Measurements from ENCODE around the gene PHF19. TPM values are rescaled to one million over a fixed set of nuclear protein-coding genes. Genes with fewer than 3 reads are reported as not detected.

Gene PHF19
- polyA plus RNA-seq, 3 donors = 12.6 to 61.0 (median 12.7) TPM

DNA sequence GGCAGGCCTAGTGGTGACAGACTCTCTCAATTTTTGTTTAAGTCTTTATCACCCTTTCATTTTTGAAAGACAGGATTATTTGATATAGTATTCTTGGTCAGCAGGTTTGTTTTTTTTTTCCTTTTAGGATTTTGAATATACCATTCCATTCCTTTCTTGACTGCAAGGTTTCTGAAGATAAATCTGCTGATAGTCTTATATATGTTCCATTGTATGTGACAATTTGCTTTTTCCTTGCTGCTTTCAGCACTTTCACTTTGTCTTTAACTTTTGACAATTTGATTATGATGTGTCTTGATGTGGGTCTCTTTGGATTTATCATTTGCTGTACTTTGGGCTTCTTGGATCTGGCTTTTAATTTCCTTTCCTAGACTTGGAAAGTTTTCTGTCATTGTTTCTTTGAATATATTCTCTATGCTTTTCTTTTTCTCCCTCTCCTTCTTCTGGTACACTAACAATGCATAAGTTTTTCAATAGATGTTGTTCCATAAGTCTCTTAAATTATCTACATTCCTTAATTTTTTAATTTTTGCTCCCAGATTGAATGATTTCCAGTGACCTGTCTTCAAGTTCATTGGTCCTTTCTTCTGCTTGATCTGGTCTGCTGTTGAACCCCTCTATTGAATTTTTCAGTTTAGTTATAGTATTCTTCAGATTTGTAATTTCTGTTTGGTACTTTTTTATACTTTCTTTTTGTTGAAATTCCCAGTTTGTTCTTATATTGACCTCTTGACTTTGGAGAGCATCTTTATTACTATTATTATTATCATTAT is 69.2 kb downstream of the PHF19 start:
- H3K9me3 ChIP-seq (replicated peaks in 1 of 2; ENCODE audit: control insufficient read depth in 1 of 2, insufficient read depth in 1 of 2, low read length in 2 of 2) = peaks cover 34 to 36% of the 10 kb centered on the region in 2 donors
- intact Hi-C loops (cut with micrococcal nuclease) = no loop called here
- no peaks in the 10 kb centered on the region for H3K27me3 ChIP-seq (ENCODE audit: control insufficient read depth in 2 of 2, insufficient read depth in 2 of 2, low read length in 2 of 2)
- H3K27me3 Mint-ChIP-seq (ENCODE audit: low read depth in 3 of 3) = peaks cover 0 to 2% (median 1%) of the 10 kb centered on the region in 3 donors
- DNase-seq = no peak
- no peak overlapping the region for H3K4me2 ChIP-seq (replicated peaks; ENCODE audit: extremely low read depth, low read length, poor library complexity, severe bottlenecking)
- H3K4me1 ChIP-seq (ENCODE audit: control insufficient read depth in 1 of 2, insufficient read depth in 2 of 2, low read length in 2 of 2) = no peaks in the 10 kb centered on the region
- H2AFZ ChIP-seq (ENCODE audit: insufficient read depth, low read depth, low read length, poor library complexity, severe bottlenecking) = no peak overlapping the region
- H3K4me3 Mint-ChIP-seq = no peak overlapping the region
- no peaks in the 10 kb centered on the region for H4K20me1 ChIP-seq (ENCODE audit: insufficient read depth, low read length)
- no peaks in the 10 kb centered on the region for H3K4me1 Mint-ChIP-seq
- H3K27ac Mint-ChIP-seq = no peak overlapping the region
- peaks cover 0 to 3% of the 10 kb centered on the region in 2 donors for H3K36me3 Mint-ChIP-seq
- H3K9me3 Mint-ChIP-seq = peaks cover 28 to 62% (median 37%) of the 10 kb centered on the region in 7 donors
- H3K27ac ChIP-seq (ENCODE audit: low read depth in 1 of 2, low read length in 2 of 2) = no peak overlapping the region
- H3K4me3 ChIP-seq (replicated peaks in 1 of 3; ENCODE audit: low read depth in 2 of 3, low read length in 3 of 3) = no peak overlapping the region
- TF ChIP-seq, protein P1, sequence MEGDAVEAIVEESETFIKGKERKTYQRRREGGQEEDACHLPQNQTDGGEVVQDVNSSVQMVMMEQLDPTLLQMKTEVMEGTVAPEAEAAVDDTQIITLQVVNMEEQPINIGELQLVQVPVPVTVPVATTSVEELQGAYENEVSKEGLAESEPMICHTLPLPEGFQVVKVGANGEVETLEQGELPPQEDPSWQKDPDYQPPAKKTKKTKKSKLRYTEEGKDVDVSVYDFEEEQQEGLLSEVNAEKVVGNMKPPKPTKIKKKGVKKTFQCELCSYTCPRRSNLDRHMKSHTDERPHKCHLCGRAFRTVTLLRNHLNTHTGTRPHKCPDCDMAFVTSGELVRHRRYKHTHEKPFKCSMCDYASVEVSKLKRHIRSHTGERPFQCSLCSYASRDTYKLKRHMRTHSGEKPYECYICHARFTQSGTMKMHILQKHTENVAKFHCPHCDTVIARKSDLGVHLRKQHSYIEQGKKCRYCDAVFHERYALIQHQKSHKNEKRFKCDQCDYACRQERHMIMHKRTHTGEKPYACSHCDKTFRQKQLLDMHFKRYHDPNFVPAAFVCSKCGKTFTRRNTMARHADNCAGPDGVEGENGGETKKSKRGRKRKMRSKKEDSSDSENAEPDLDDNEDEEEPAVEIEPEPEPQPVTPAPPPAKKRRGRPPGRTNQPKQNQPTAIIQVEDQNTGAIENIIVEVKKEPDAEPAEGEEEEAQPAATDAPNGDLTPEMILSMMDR (IDR thresholded peaks at IDR 0.05) = no peak
- H3K79me2 ChIP-seq (ENCODE audit: insufficient read depth, low read length) = no peaks in the 10 kb centered on the region
- no peak overlapping the region for H3K9ac ChIP-seq (ENCODE audit: insufficient read depth, low read length, poor library complexity, severe bottlenecking)
- H3K36me3 ChIP-seq (replicated peaks in 1 of 2; ENCODE audit: control insufficient read depth in 1 of 2, insufficient read depth in 2 of 2, low read length in 2 of 2) = no peaks in the 10 kb centered on the region

Other genes with a start within 250 kb of the PHF19 start
- 10 to 100 TPM; 45.0 to 92.8 (median 89.7) TPM for gene MEGF9, start 162.7 kb downstream of the PHF19 start, polyA plus RNA-seq
- gene FBXW2, start 83.8 kb downstream of the PHF19 start, polyA plus RNA-seq = 10 to 100 TPM; 20.0 to 30.8 (median 28.9) TPM
- gene PSMD5, start 34.3 kb downstream of the PHF19 start, polyA plus RNA-seq = 10 to 100 TPM; 10.0 to 20.9 (median 10.7) TPM
- gene TRAF1, start 49.6 kb upstream of the PHF19 start, polyA plus RNA-seq = 10 to 100 TPM in 1 of 3 donors, under 1 TPM in 2; 0.15 to 22.8 (median 0.74) TPM
- gene C5, start 173.1 kb upstream of the PHF19 start, polyA plus RNA-seq = 1 to 10 TPM in 2 of 3 donors, under 1 TPM in 1; 0.66 to 3.5 (median 1.2) TPM
- gene CNTRL, start 197.8 kb upstream of the PHF19 start, polyA plus RNA-seq = 10 to 100 TPM in 1 of 3 donors, 1 to 10 TPM in 2; 3.9 to 26.8 (median 4.8) TPM